Activated T-cell treated with anti-CD3 and anti-CD28 coated beads, Interleukin-2, amount 50 U/mL, for 72 hours (primary cell): ENCODE measurements around the gene LRMDA. TPM values are rescaled to one million over a fixed set of nuclear protein-coding genes. Genes with fewer than 3 reads are reported as not detected.

Experiments used
- ATAC-seq, 2 donors: fragments of 150-1000 bp; cut with Tn5 transposase; replicated peaks in 1 of 2; 2 replicates each; pipeline ENCODE4 v1.10.0; 2021; ENCODE audit warnings: moderate library complexity in 2 of 2, mild to moderate bottlenecking in 1 of 2
- DNase-seq, 2 donors: peaks; one replicate each; pipeline ENCODE4 v3.0.0; 2021 to 2022; ENCODE audit warnings: mixed read lengths in 1 of 2
- H3K27ac Mint-ChIP-seq: one replicate; pipeline ENCODE4 v1.8.0; 2022; ENCODE audit warnings: mild to moderate bottlenecking, moderate library complexity, mixed read lengths
- H3K27me3 Mint-ChIP-seq: one replicate; pipeline ENCODE4 v1.8.0; 2022; ENCODE audit warnings: low read depth, mixed read lengths
- H3K36me3 Mint-ChIP-seq, 2 donors: one replicate each; pipeline ENCODE4 v1.8.0; 2022; ENCODE audit warnings: mixed read lengths in 2 of 2, mild to moderate bottlenecking in 1 of 2; ENCODE audit not compliant: insufficient read depth in 2 of 2
- H3K4me1 Mint-ChIP-seq: one replicate; pipeline ENCODE4 v1.8.0; 2022; ENCODE audit warnings: low read depth, mixed read lengths
- H3K4me3 Mint-ChIP-seq, 2 donors: one replicate each; pipeline ENCODE4 v1.8.0; 2022; ENCODE audit warnings: mild to moderate bottlenecking in 2 of 2, mixed read lengths in 2 of 2, moderate library complexity in 2 of 2
- H3K9me3 Mint-ChIP-seq, 2 donors: one replicate each; pipeline ENCODE4 v1.8.0; 2022; ENCODE audit warnings: mixed read lengths in 2 of 2
- total RNA-seq, 2 donors: library from RNA; stranded (reverse); gene quantifications; one replicate each; pipeline ENCODE4 v1.2.3, GENCODE V29; 2022

Gene LRMDA
- total RNA-seq, 2 donors from 2014 or later, result not detected

GRCh38 chr10:76026176-76026771 lies 594.9 kb downstream of the LRMDA start:
- Mint-ChIP-seq H3K4me1 (no peaks in the 10 kb centered on the region), H3K9me3 (no peaks in the 10 kb centered on the region), H3K4me3 (no peak overlapping the region), H3K27me3 (no peaks in the 10 kb centered on the region), H3K27ac (no peak overlapping the region), H3K36me3 (no peaks in the 10 kb centered on the region)
- ATAC-seq, result no peak
- no peak for DNase-seq

GRCh38 chr10:76026905-76027304 lies 595.5 kb downstream of the LRMDA start:
- Mint-ChIP-seq H3K4me1 (no peaks in the 10 kb centered on the region), H3K27me3 (no peaks in the 10 kb centered on the region), H3K4me3 (no peak overlapping the region), H3K36me3 (no peaks in the 10 kb centered on the region), H3K27ac (no peak overlapping the region), H3K9me3 (no peaks in the 10 kb centered on the region)
- DNase-seq (no peak), ATAC-seq (no peak)

GRCh38 chr10:76029782-76030181 lies 598.4 kb downstream of the LRMDA start:
- no peaks in the 10 kb centered on the region for H3K27me3 Mint-ChIP-seq

GRCh38 chr10:76031099-76031498 lies 599.7 kb downstream of the LRMDA start:
- no peak overlapping the region for H3K27ac Mint-ChIP-seq
- H3K4me3 Mint-ChIP-seq, result no peak overlapping the region
- no peaks in the 10 kb centered on the region for H3K36me3 Mint-ChIP-seq
- DNase-seq, result no peak
- H3K4me1 Mint-ChIP-seq, result no peaks in the 10 kb centered on the region
- H3K9me3 Mint-ChIP-seq, result no peaks in the 10 kb centered on the region
- H3K27me3 Mint-ChIP-seq, result no peaks in the 10 kb centered on the region
- no peak for ATAC-seq

More at GRCh38 chr10:76029782-76030181, 598.4 kb downstream of the LRMDA start:
- no peak overlapping the region for H3K27ac Mint-ChIP-seq
- DNase-seq (no peak), ATAC-seq (no peak)
- H3K4me3 Mint-ChIP-seq, result no peak overlapping the region
- H3K36me3 Mint-ChIP-seq, result no peaks in the 10 kb centered on the region
- H3K9me3 Mint-ChIP-seq, result no peaks in the 10 kb centered on the region
- H3K4me1 Mint-ChIP-seq, result no peaks in the 10 kb centered on the region

- Mint-ChIP-seq H3K4me3 (no peak overlapping the region), H3K36me3 (no peaks in the 10 kb centered on the region), H3K9me3 (no peaks in the 10 kb centered on the region), H3K27ac (no peak overlapping the region), H3K4me1 (no peaks in the 10 kb centered on the region), H3K27me3 (no peaks in the 10 kb centered on the region)
- ATAC-seq (no peak), DNase-seq (no peak)
Measured at GRCh38 chr10:76031769-76032699, 600.6 kb downstream of the LRMDA start.

GRCh38 chr10:76032700-76033039 lies 601.2 kb downstream of the LRMDA start:
- Mint-ChIP-seq H3K4me1 (no peaks in the 10 kb centered on the region), H3K27ac (no peak overlapping the region), H3K9me3 (no peaks in the 10 kb centered on the region), H3K4me3 (no peak overlapping the region), H3K36me3 (no peaks in the 10 kb centered on the region), H3K27me3 (no peaks in the 10 kb centered on the region)
- DNase-seq (no peak), ATAC-seq (no peak)

GRCh38 chr10:76033457-76034196 lies 602.2 kb downstream of the LRMDA start:
- Mint-ChIP-seq H3K27me3 (no peaks in the 10 kb centered on the region), H3K27ac (no peak overlapping the region), H3K4me3 (no peak overlapping the region), H3K36me3 (peaks cover 1 to 2% of the 10 kb centered on the region in 2 donors), H3K9me3 (peaks cover 0 to 2% of the 10 kb centered on the region in 2 donors), H3K4me1 (no peaks in the 10 kb centered on the region)
- DNase-seq (no peak), ATAC-seq (no peak)

GRCh38 chr10:76034353-76035205 lies 603.2 kb downstream of the LRMDA start:
- Mint-ChIP-seq H3K27me3 (no peaks in the 10 kb centered on the region), H3K4me3 (no peak overlapping the region), H3K9me3 (peaks cover 0 to 2% of the 10 kb centered on the region in 2 donors), H3K4me1 (no peaks in the 10 kb centered on the region), H3K36me3 (peaks cover 1 to 2% of the 10 kb centered on the region in 2 donors), H3K27ac (no peak overlapping the region)
- no peak for DNase-seq
- ATAC-seq, result no peak

GRCh38 chr10:76035206-76036110 lies 604.0 kb downstream of the LRMDA start:
- H3K4me1 Mint-ChIP-seq, result no peaks in the 10 kb centered on the region
- peaks cover 4% of the 10 kb centered on the region for H3K27me3 Mint-ChIP-seq
- no peak for DNase-seq
- H3K27ac Mint-ChIP-seq, result no peak overlapping the region
- peaks cover 0 to 5% of the 10 kb centered on the region in 2 donors for H3K9me3 Mint-ChIP-seq
- H3K4me3 Mint-ChIP-seq, result no peak overlapping the region
- no peak for ATAC-seq
- peaks cover 1 to 2% of the 10 kb centered on the region in 2 donors for H3K36me3 Mint-ChIP-seq

- Mint-ChIP-seq H3K36me3 (peaks cover 1 to 2% of the 10 kb centered on the region in 2 donors), H3K4me1 (no peaks in the 10 kb centered on the region), H3K9me3 (peaks cover 0 to 6% of the 10 kb centered on the region in 2 donors), H3K4me3 (no peak overlapping the region), H3K27me3 (peaks cover 7% of the 10 kb centered on the region), H3K27ac (no peak overlapping the region)
- DNase-seq, result peak; percentile 28 to 49
- no peak for ATAC-seq
Measured at GRCh38 chr10:76036111-76036940, 604.9 kb downstream of the LRMDA start.

GRCh38 chr10:76036962-76037361 lies 605.5 kb downstream of the LRMDA start:
- Mint-ChIP-seq H3K9me3 (peaks cover 0 to 6% of the 10 kb centered on the region in 2 donors), H3K27ac (no peak overlapping the region), H3K36me3 (peaks cover 1 to 2% of the 10 kb centered on the region in 2 donors), H3K4me3 (no peak overlapping the region), H3K4me1 (no peaks in the 10 kb centered on the region), H3K27me3 (peaks cover 7% of the 10 kb centered on the region)
- no peak for DNase-seq
- no peak for ATAC-seq
